ENCODE data around the gene DLGAP1. TPM values are rescaled to one million over a fixed set of nuclear protein-coding genes. Genes with fewer than 3 reads are reported as not detected.

DLGAP1 gene
- total RNA-seq, 1 experiment from 2014 or later, result not detected

GRCh38 chr18:3452750-3453539 lies 1002.2 kb downstream of the DLGAP1 start:
- DNase-seq (ENCODE audit: low read depth), result peak; percentile 32

DNA sequence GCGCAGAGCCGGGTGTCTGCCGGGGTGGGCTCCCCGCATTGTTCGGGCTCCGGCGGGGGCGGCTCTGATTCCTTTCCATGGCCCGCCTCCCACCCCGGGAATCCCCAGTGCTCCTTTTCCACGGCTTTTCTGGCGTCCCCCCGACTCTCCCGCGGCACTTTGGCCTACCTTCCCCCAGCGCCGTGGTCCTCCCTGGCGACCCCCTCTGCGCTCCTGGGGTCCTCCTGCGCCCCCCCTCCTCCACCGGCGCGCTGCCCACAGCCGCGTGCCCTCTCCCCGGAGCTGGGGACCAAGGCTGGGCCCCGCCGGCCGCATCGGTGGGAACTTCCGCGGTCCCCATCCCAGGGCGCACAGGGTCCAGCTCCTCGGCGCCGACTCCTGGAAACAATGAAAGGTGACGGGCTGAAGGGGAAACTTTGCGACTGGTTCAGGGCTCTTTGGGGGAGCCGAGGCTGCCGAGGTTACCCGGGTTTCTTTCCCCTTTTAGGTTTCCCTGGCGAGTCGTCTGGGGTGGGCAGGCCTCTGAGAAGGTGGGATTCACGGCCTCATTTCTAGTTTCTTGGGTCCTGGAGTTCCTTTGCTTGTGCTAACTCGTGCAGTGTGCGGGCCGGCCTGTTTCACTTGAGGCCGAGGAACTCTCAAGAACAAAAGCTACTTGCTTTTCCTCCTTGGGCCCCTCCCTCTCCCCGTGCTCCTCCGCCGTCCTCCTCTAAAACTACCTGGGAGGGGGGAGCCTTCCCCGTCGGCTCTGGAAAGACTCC lies 1002.9 kb downstream of the DLGAP1 start:
- peak; percentile 45 for DNase-seq (ENCODE audit: low read depth)

- peak; percentile 90 for DNase-seq (ENCODE audit: low read depth)
Measured at GRCh38 chr18:3451183-3451988, 1003.7 kb downstream of the DLGAP1 start.

DNA sequence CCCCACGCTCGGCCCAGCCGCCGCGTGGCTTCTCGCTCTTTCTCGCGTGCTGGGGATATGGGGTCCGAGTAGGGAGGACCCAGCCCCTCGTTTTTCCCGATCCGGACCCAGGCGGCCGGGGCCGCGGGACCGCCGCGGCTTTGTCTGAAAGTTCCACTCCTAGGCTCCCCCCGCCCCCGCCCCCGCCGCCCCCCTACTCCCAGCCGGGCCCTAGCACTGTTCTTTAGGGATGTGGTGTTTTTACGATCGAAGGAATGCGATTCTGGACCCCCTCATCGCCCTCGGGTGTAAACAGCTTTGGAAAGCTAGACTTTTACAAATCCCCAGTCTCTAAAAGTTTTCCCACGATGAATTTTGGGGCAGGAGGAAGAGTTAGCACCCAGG lies 1004.3 kb downstream of the DLGAP1 start:
- DNase-seq (ENCODE audit: low read depth), result no peak

DNA sequence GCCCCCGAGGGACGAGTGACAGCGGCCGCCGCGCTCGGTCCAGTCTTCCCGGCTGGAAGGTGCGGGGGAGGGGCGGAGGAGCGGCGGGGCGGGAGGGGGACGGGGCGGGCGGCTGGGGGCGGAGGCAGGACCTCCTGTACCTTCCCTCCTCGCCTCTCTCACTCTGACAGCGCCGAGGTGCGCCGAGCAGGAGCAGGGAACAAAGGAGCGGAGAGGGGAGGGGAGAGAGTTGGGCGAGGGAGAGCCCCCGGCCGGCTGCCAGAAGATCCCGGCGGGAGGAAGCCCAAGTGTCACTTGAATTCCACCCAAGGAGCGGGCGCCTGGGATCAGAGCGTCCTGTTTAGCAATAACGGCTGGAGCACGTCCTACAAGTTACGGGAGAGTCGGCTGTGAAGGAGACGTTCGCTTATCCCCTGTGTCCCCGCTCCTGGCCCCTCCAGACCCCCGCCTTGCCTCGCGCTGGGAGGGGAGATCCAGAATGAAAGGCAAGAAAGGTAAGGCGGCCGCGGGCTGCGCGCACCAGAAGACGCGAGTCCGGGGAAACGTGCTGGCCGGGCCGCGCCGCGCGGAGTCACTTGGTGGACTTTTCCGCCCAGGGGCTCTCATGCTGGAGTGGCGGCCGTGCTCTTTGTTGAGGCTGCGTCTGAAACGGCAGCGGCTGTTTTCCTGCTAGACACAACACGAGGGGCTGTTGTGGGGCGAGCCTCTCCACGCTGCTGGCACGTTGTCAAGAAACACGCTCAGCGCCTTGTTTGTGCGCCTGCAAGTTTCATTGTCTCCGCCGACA lies 1004.9 kb downstream of the DLGAP1 start, which contains the start of gene TGIF1:
Gene TGIF1, plus strand, starts transcription at position 161 of the 787 bp plus-strand sequence. Its CDS starts 318 bp downstream, at position 479.
- peak; percentile 82 for DNase-seq (ENCODE audit: low read depth)

DNA sequence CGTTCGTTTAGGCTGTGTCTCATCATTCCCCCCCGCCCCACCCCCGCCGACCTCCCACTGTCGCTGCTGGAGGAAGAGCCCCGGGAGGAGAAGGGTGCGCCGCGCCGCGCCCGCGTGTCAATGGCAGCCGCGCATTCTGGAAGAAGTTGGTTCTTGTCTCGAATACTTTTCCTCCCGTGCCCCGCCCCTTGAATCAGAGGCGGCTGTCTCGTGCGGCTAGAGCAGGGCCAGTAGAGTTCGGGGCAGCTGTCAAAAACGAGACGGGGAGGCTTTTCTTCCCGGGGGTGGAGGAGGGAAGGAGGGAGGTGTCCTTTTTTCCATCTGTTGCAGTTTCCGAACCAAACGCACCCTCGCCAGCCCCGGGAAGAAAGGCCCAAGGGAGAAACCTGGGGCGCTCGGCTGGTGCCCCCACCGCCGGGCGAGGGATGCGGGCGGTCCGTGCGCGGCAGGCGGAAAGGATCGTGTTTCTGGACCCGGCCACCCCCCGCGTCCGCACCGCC lies 1005.5 kb downstream of the DLGAP1 start:
- no peak for DNase-seq (ENCODE audit: low read depth)

- DNase-seq (ENCODE audit: low read depth), result peak; percentile 97
Measured at GRCh38 chr18:3448838-3449511, 1006.1 kb downstream of the DLGAP1 start.

GRCh38 chr18:3447895-3448837 lies 1006.9 kb downstream of the DLGAP1 start:
- DNase-seq (ENCODE audit: low read depth), result peak; percentile 98

GRCh38 chr18:3447068-3447894 lies 1007.8 kb downstream of the DLGAP1 start:
- no peak for DNase-seq (ENCODE audit: low read depth)
